Heart left ventricle (tissue), 13 donors: ENCODE data around the gene INPP4B.

ENCODE experiments used
- POLR2A ChIP-seq, 2 donors: fragments of 450-650 bp; IDR thresholded peaks; one replicate each; pipeline ENCODE4 v1.6.1; 2017; ENCODE audit warnings: antibody characterized with exemption in 2 of 2, mild to moderate bottlenecking in 2 of 2, moderate library complexity in 2 of 2
- TF ChIP-seq, protein P1 (sequence below), 12 donors: fragments of 200-600 bp; sonication (generic) in 4 of 12; IDR thresholded peaks; one replicate each; pipeline versions ENCODE4 v1.5.0 to v1.8.0; 2018 to 2022; ENCODE audit warnings: antibody characterized with exemption in 12 of 12, mild to moderate bottlenecking in 5 of 12
- donor health status: ischemic (EF 13 %, LVEDD 7.1; RV severe dilation, severe dysfunction).
- donor health status: DM: no; HTN: yes; CAD: no.
- donor health status: DM: no; HTN: no; CAD: no.
- donor health status: ischemic (EF 25% LVEDD 6.9; RV normal size, moderate dysfunction).
- donor health status: ischemic (EF 25% LVEDD 5.7; RV mildly dilated, moderate dysfunction).
- donor health status: ischemic (EF 35%, LVEDD 5.7; RV mildly dilated, moderate dysfunction).
- donor health status: nonischemic (EF 11% LVEDD 7.7; RV severe dilation, severe dysfunction).
- donor health status: DM: yes; HTN: yes; CAD: no.
- donor health status: PGD.
- donor health status: ischemic (EF 29% LVEDD 5.4; RV normal size, mild dysfunction).
- donor health status: nonischemic (EF 23%, LVEDD 6.1; RV moderate dilation, normal function).

DNA sequence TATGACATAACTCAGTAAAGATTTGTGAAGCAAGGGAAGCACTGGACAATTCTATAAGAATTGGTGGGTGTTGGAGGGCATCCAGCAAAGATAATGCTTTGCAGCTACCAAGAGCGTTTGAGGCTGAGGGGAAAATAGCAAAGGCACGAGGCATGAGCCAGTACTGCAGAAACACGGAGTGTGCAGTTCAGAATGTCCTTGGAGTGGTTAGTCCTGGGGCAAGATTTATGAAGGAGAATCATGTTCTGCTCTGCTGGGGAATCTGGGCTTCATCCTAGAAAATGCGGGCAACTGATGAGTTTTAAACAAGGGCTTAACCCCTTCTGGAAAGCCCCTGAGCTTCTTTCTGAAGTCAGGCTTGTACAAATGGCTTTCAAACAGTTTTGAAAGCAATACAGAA is 757.2 kb downstream of the INPP4B start:
- TF ChIP-seq, protein P1, sequence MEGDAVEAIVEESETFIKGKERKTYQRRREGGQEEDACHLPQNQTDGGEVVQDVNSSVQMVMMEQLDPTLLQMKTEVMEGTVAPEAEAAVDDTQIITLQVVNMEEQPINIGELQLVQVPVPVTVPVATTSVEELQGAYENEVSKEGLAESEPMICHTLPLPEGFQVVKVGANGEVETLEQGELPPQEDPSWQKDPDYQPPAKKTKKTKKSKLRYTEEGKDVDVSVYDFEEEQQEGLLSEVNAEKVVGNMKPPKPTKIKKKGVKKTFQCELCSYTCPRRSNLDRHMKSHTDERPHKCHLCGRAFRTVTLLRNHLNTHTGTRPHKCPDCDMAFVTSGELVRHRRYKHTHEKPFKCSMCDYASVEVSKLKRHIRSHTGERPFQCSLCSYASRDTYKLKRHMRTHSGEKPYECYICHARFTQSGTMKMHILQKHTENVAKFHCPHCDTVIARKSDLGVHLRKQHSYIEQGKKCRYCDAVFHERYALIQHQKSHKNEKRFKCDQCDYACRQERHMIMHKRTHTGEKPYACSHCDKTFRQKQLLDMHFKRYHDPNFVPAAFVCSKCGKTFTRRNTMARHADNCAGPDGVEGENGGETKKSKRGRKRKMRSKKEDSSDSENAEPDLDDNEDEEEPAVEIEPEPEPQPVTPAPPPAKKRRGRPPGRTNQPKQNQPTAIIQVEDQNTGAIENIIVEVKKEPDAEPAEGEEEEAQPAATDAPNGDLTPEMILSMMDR (IDR thresholded peaks at IDR 0.05), result no peak
- no peak for TF ChIP-seq POLR2A (IDR thresholded peaks at IDR 0.05)
